GM12864 (cell line): ENCODE measurements around the gene PCDHA10.
"Not testable (repeated sequence)": the region's sequence is repeated elsewhere in the genome, so short reads cannot be mapped to it uniquely, and the experiment has no call there.

Experiments
- DNase-seq: peaks from one replicate; pipeline ENCODE4 v3.0.0-alpha.2; 2011; ENCODE audit warnings: low read depth
- H3K4me3 ChIP-seq: 2 replicates; pipeline ENCODE4 v1.5.1; 2011; ENCODE audit warnings: mild to moderate bottlenecking, low read depth, low read length, control low read depth
- CTCF ChIP-seq: IDR thresholded peaks from 2 replicates; pipeline ENCODE4 v1.5.1; 2011; ENCODE audit warnings: low read depth, mild to moderate bottlenecking, moderate library complexity, low read length, control low read depth, inconsistent platforms; ENCODE audit errors: missing control alignments

PCDHA10 gene

GRCh38 chr5:140822281-140822629 is 33.4 kb upstream of the PCDHA10 start:
- DNase-seq, result no peak
- H3K4me3 ChIP-seq, result no peak overlapping the region
- no peak for TF ChIP-seq CTCF

GRCh38 chr5:140822969-140823368 is 32.7 kb upstream of the PCDHA10 start:
- not testable (repeated sequence) for H3K4me3 ChIP-seq, DNase-seq

- H3K4me3 ChIP-seq, result no peak overlapping the region
- no peak for DNase-seq
- no peak for TF ChIP-seq CTCF
Observed at GRCh38 chr5:140823475-140823874, 32.2 kb upstream of the PCDHA10 start.

GRCh38 chr5:140827704-140828361 is 27.9 kb upstream of the PCDHA10 start, which contains the start of gene PCDHA6:
Gene PCDHA6, plus strand, starts transcription at chr5:140827960. Its CDS starts 132 bp downstream, at chr5:140828092.
- H3K4me3 ChIP-seq, result no peak within 1 kb of the TSS
- no peak for TF ChIP-seq CTCF
- no peak for DNase-seq

- no peak for TF ChIP-seq CTCF
- no peak for DNase-seq
- no peak overlapping the region for H3K4me3 ChIP-seq
Observed at GRCh38 chr5:140828362-140828737, 27.3 kb upstream of the PCDHA10 start.

- H3K4me3 ChIP-seq, DNase-seq: not testable (repeated sequence)
Observed at GRCh38 chr5:140829511-140830501, 25.9 kb upstream of the PCDHA10 start.

- TF ChIP-seq CTCF, result no peak
- no peak for DNase-seq
- no peak within 1 kb of the TSS for H3K4me3 ChIP-seq
Observed at GRCh38 chr5:140833993-140834392, 21.7 kb upstream of the PCDHA10 start, which contains the start of gene PCDHA7. Gene PCDHA7, plus strand, starts transcription at chr5:140834269. Its CDS starts 115 bp downstream, at chr5:140834384.

GRCh38 chr5:140834439-140835008 is 21.2 kb upstream of the PCDHA10 start:
- H3K4me3 ChIP-seq, DNase-seq: not testable (repeated sequence)
